GM12892 (cell line): ENCODE data around the gene CHSY1.

Experiments
- POLR2A ChIP-seq: IDR thresholded peaks from 2 replicates; pipeline ENCODE4 v1.6.1; 2011; ENCODE audit warnings: low read depth, low read length, control low read depth
- POLR2AphosphoS5 ChIP-seq: IDR thresholded peaks from 2 replicates; pipeline ENCODE4 v1.6.1; 2011; ENCODE audit warnings: low read depth, low read length, control low read depth
- TAF1 ChIP-seq: IDR thresholded peaks from 2 replicates; pipeline ENCODE4 v1.6.1; 2011; ENCODE audit warnings: low read depth, mild to moderate bottlenecking, control low read depth, low read length, borderline replicate concordance

DNA sequence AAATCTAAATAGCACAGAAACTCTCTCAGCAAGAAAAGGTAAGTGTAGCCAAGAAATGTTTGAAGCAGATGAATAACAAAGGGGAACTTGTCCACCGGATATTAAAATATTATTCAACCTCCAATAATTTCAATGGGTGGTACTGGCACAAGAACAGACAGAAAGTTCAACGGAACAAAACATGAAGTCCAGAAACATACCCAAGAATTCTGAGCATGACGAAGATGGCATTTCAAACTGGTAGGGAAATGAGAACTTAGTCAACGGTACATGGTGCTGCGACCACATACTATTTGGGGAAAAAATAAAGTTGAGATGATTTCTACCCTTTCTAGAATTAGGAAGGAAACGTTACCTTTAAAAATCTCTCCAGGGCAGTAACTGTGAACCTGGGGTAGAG, 5.5 kb downstream of the CHSY1 start:
- no peak for TF ChIP-seq POLR2A
- TF ChIP-seq POLR2AphosphoS5 = no peak
- no peak for TF ChIP-seq TAF1
